Gastroesophageal sphincter (tissue), 3 donors: ENCODE measurements around the gene SUN5.

Source experiments
- CTCF ChIP-seq, 4 experiments: fragments of 200-600 bp in 2 of 4; fragments of 450-650 bp in 2 of 4; sonication (generic) in 1 of 4; IDR thresholded peaks; one replicate each; pipeline ENCODE4 v1.5.1; 2017 to 2019; ENCODE audit warnings: antibody characterized with exemption in 4 of 4, mild to moderate bottlenecking in 2 of 4, moderate library complexity in 2 of 4
- POLR2A ChIP-seq, 2 donors: fragments of 450-650 bp; IDR thresholded peaks; one replicate each; pipeline ENCODE4 v1.6.1; 2017; ENCODE audit warnings: antibody characterized with exemption in 2 of 2, mild to moderate bottlenecking in 2 of 2, moderate library complexity in 1 of 2

GRCh38 chr20:32957459-32957858 is 46.8 kb downstream of the SUN5 start:
- TF ChIP-seq CTCF (IDR thresholded peaks at IDR 0.05) (no peak), POLR2A (IDR thresholded peaks at IDR 0.05) (no peak)
